Superior temporal gyrus (tissue), 1 donor: ENCODE results near the gene PHYHIPL.

Experiments
- DNase-seq: peaks from one replicate; pipeline ENCODE4 v3.0.0-alpha.2; 2016; ENCODE audit errors: extremely low spot score

PHYHIPL gene

GRCh38 chr10:59290448-59290847, 114.0 kb downstream of the PHYHIPL start:
- no peak for DNase-seq
